SKM-1 (cell line): ENCODE measurements around the gene SH3RF3.

Source experiments
- DNase-seq: peaks from one replicate; lab custom pipeline; 2025; ENCODE audit not compliant: unreplicated experiment; lab: John Stamatoyannopoulos, UW

SH3RF3 gene

GRCh38 chr2:109460553-109461324, 331.7 kb downstream of the SH3RF3 start:
- no peak for DNase-seq

- DNase-seq, result no peak
Observed at GRCh38 chr2:109463236-109463635, 334.2 kb downstream of the SH3RF3 start.

GRCh38 chr2:109463891-109464290, 334.9 kb downstream of the SH3RF3 start:
- no peak for DNase-seq

- DNase-seq, result no peak
Observed at GRCh38 chr2:109466674-109467575, 337.9 kb downstream of the SH3RF3 start.

GRCh38 chr2:109467701-109468100, 338.7 kb downstream of the SH3RF3 start:
- DNase-seq, result no peak

GRCh38 chr2:109468893-109469292, 339.9 kb downstream of the SH3RF3 start:
- no peak for DNase-seq

- no peak for DNase-seq
Observed at GRCh38 chr2:109471658-109472057, 342.7 kb downstream of the SH3RF3 start.

GRCh38 chr2:109472331-109472959, 343.4 kb downstream of the SH3RF3 start:
- DNase-seq, result no peak

GRCh38 chr2:109472974-109473373, 344.0 kb downstream of the SH3RF3 start:
- no peak for DNase-seq

GRCh38 chr2:109473616-109474318, 344.8 kb downstream of the SH3RF3 start:
- no peak for DNase-seq

- DNase-seq, result no peak
Observed at GRCh38 chr2:109474319-109474825, 345.4 kb downstream of the SH3RF3 start.

GRCh38 chr2:109475531-109476210, 346.7 kb downstream of the SH3RF3 start:
- no peak for DNase-seq

GRCh38 chr2:109476641-109477441, 347.8 kb downstream of the SH3RF3 start:
- no peak for DNase-seq

GRCh38 chr2:109478906-109479493, 350.0 kb downstream of the SH3RF3 start:
- DNase-seq, result no peak

GRCh38 chr2:109479804-109480203, 350.8 kb downstream of the SH3RF3 start:
- DNase-seq, result no peak

GRCh38 chr2:109480486-109481195, 351.6 kb downstream of the SH3RF3 start:
- no peak for DNase-seq

GRCh38 chr2:109481196-109481555, 352.2 kb downstream of the SH3RF3 start:
- DNase-seq, result no peak

GRCh38 chr2:109481599-109481998, 352.6 kb downstream of the SH3RF3 start:
- DNase-seq, result no peak
